Measurements from ENCODE around the gene MT1M.

The MT1M gene

GRCh38 chr16:56605475-56605874 lies 27.0 kb upstream of the MT1M start:
- Histone ChIP-seq H3K9me2 (replicated peaks; ENCODE audit: insufficient read depth, low read length) (no peaks in the 10 kb centered on the region), H3K27me3 (ENCODE audit: low read length) (no peaks in the 10 kb centered on the region), H3F3A (ENCODE audit: insufficient read depth) (no peaks in the 10 kb centered on the region), H4K20me1 (ENCODE audit: low read depth, low read length) (no peaks in the 10 kb centered on the region), H3K4me3 (ENCODE audit: insufficient read depth, low read length, poor library complexity, severe bottlenecking) (no peak overlapping the region), H3K79me2 (ENCODE audit: insufficient read depth, low read length) (no peaks in the 10 kb centered on the region), H3K4me2 (ENCODE audit: low read depth, low read length, poor library complexity, severe bottlenecking) (no peak overlapping the region), H3K9me3 (ENCODE audit: insufficient read depth, low read length) (no peaks in the 10 kb centered on the region), H3K27ac (ENCODE audit: low read depth, low read length) (no peak overlapping the region), H3K36me3 (ENCODE audit: low read length) (no peaks in the 10 kb centered on the region), H3K9ac (ENCODE audit: low read length) (no peak overlapping the region), H2AFZ (ENCODE audit: low read depth, low read length, severe bottlenecking) (no peak overlapping the region)
- no peak for TF ChIP-seq CTCF (IDR thresholded peaks at IDR 0.05; ENCODE audit: insufficient read depth, low read length, poor library complexity, severe bottlenecking)
- TF ChIP-seq EZH2phosphoT487 (conservative IDR thresholded peaks at IDR 0.05; ENCODE audit: low read length) = no peak

- H3K27me3 ChIP-seq (ENCODE audit: low read length) = no peaks in the 10 kb centered on the region
Observed at GRCh38 chr16:56606071-56606475, 26.4 kb upstream of the MT1M start.

GRCh38 chr16:56606476-56607108 lies 25.9 kb upstream of the MT1M start:
- Histone ChIP-seq H3K36me3 (ENCODE audit: low read length) (no peaks in the 10 kb centered on the region), H3F3A (ENCODE audit: insufficient read depth) (no peaks in the 10 kb centered on the region), H2AFZ (ENCODE audit: low read depth, low read length, severe bottlenecking) (no peak overlapping the region), H3K4me3 (ENCODE audit: insufficient read depth, low read length, poor library complexity, severe bottlenecking) (no peak overlapping the region), H3K4me2 (ENCODE audit: low read depth, low read length, poor library complexity, severe bottlenecking) (no peak overlapping the region), H3K27ac (ENCODE audit: low read depth, low read length) (no peak overlapping the region), H4K20me1 (ENCODE audit: low read depth, low read length) (no peaks in the 10 kb centered on the region), H3K9me3 (ENCODE audit: insufficient read depth, low read length) (no peaks in the 10 kb centered on the region), H3K27me3 (ENCODE audit: low read length) (no peaks in the 10 kb centered on the region), H3K9ac (ENCODE audit: low read length) (no peak overlapping the region), H3K9me2 (replicated peaks; ENCODE audit: insufficient read depth, low read length) (no peaks in the 10 kb centered on the region), H3K79me2 (ENCODE audit: insufficient read depth, low read length) (no peaks in the 10 kb centered on the region)
- no peak for TF ChIP-seq CTCF (IDR thresholded peaks at IDR 0.05; ENCODE audit: insufficient read depth, low read length, poor library complexity, severe bottlenecking)

More at GRCh38 chr16:56606071-56606475, 26.4 kb upstream of the MT1M start:
- Histone ChIP-seq H3K9ac (ENCODE audit: low read length) (no peak overlapping the region), H3K9me2 (replicated peaks; ENCODE audit: insufficient read depth, low read length) (no peaks in the 10 kb centered on the region), H2AFZ (ENCODE audit: low read depth, low read length, severe bottlenecking) (no peak overlapping the region), H4K20me1 (ENCODE audit: low read depth, low read length) (no peaks in the 10 kb centered on the region), H3K9me3 (ENCODE audit: insufficient read depth, low read length) (no peaks in the 10 kb centered on the region), H3F3A (ENCODE audit: insufficient read depth) (no peaks in the 10 kb centered on the region), H3K27ac (ENCODE audit: low read depth, low read length) (no peak overlapping the region), H3K4me3 (ENCODE audit: insufficient read depth, low read length, poor library complexity, severe bottlenecking) (no peak overlapping the region), H3K79me2 (ENCODE audit: insufficient read depth, low read length) (no peaks in the 10 kb centered on the region), H3K36me3 (ENCODE audit: low read length) (no peaks in the 10 kb centered on the region), H3K4me2 (ENCODE audit: low read depth, low read length, poor library complexity, severe bottlenecking) (no peak overlapping the region)
- TF ChIP-seq CTCF (IDR thresholded peaks at IDR 0.05; ENCODE audit: insufficient read depth, low read length, poor library complexity, severe bottlenecking) (no peak), EZH2phosphoT487 (conservative IDR thresholded peaks at IDR 0.05; ENCODE audit: low read length) (no peak)
